Esophagus squamous epithelium (tissue), 5 donors: ENCODE data around the gene SMIM41. TPM values are rescaled to one million over a fixed set of nuclear protein-coding genes. Genes with fewer than 3 reads are reported as not detected.

Experiments
- DNase-seq: peaks from one replicate; lab custom pipeline; 2025; lab: John Stamatoyannopoulos, UW
- H3K27ac ChIP-seq, 4 donors: fragments of 200-600 bp; sonication (generic); one replicate each; pipeline ENCODE4 v1.5.1; 2016 to 2019; ENCODE audit warnings: mild to moderate bottlenecking in 1 of 4
- H3K27me3 ChIP-seq, 4 donors: fragments of 200-600 bp; sonication (generic); 1 replicate in 3 of 4; 2 replicates in 1 of 4; pipeline versions ENCODE4 v1.5.1 to v1.6.0; 2017 to 2021; ENCODE audit warnings: antibody characterized with exemption in 1 of 4
- H3K36me3 ChIP-seq, 3 donors: fragments of 200-600 bp; sonication (generic); one replicate each; pipeline ENCODE4 v1.5.1; 2016 to 2019
- H3K4me1 ChIP-seq, 3 donors: fragments of 200-600 bp; sonication (generic); one replicate each; pipeline ENCODE4 v1.5.1; 2017 to 2019
- H3K4me3 ChIP-seq, 4 donors: fragments of 200-600 bp; sonication (generic); 1 replicate in 3 of 4; 2 replicates in 1 of 4; pipeline ENCODE4 v1.5.1; 2016 to 2019; ENCODE audit warnings: mild to moderate bottlenecking in 2 of 4, moderate library complexity in 1 of 4
- H3K9me3 ChIP-seq, 3 donors: fragments of 200-600 bp; sonication (generic); one replicate each; pipeline ENCODE4 v1.5.1; 2016 to 2019
- POLR2A ChIP-seq, 4 donors: fragments of 450-650 bp; IDR thresholded peaks; one replicate each; pipeline ENCODE4 v1.6.1; 2017; ENCODE audit warnings: antibody characterized with exemption in 4 of 4, mild to moderate bottlenecking in 4 of 4, moderate library complexity in 3 of 4
- WGBS, 2 donors: methylation state at CpG; one replicate each; pipeline ENCODE4 v1.1.5; 2018; 5-methylcytosine and 5-hydroxymethylcytosine counted together
- intact Hi-C: fragments of 100-400 bp; cut with DNase I; formaldehyde crosslinking; loops from one replicate; pipeline ENCODE4 v1.15.0; 2022
- total RNA-seq, 4 donors: library from RNA; depleted of rRNA; stranded (reverse); fragments of >200 nt; gene quantifications; one replicate each; pipeline ENCODE4 v1.1.0, GENCODE V29; 2016
- TF ChIP-seq, protein P1 (sequence below), 6 experiments: fragments of 450-650 bp in 4 of 6; fragments of 200-600 bp in 2 of 6; sonication (generic) in 2 of 6; IDR thresholded peaks; one replicate each; pipeline ENCODE4 v1.5.1; 2016 to 2019; ENCODE audit warnings: antibody characterized with exemption in 6 of 6, mild to moderate bottlenecking in 4 of 6, moderate library complexity in 4 of 6
- donor health status: DM: yes; HTN: yes; CAD: no.

The SMIM41 gene
- total RNA-seq, 4 donors from 2014 or later, result 0.50 to 5.7 (median 1.8) TPM; not detected in 1

GRCh38 chr12:52139579-52140062 is 60.1 kb downstream of the SMIM41 start:
- TF ChIP-seq POLR2A (IDR thresholded peaks at IDR 0.05), result no peak
- TF ChIP-seq, protein P1, sequence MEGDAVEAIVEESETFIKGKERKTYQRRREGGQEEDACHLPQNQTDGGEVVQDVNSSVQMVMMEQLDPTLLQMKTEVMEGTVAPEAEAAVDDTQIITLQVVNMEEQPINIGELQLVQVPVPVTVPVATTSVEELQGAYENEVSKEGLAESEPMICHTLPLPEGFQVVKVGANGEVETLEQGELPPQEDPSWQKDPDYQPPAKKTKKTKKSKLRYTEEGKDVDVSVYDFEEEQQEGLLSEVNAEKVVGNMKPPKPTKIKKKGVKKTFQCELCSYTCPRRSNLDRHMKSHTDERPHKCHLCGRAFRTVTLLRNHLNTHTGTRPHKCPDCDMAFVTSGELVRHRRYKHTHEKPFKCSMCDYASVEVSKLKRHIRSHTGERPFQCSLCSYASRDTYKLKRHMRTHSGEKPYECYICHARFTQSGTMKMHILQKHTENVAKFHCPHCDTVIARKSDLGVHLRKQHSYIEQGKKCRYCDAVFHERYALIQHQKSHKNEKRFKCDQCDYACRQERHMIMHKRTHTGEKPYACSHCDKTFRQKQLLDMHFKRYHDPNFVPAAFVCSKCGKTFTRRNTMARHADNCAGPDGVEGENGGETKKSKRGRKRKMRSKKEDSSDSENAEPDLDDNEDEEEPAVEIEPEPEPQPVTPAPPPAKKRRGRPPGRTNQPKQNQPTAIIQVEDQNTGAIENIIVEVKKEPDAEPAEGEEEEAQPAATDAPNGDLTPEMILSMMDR (IDR thresholded peaks at IDR 0.05), result peak in 5 of 6 experiments; percentile 62 to 94 (median 83)
- Histone ChIP-seq H3K27ac (peak overlapping the region in 3 of 4 donors; percentile 25 to 99 (median 40)), H3K4me3 (no peak overlapping the region), H3K9me3 (no peaks in the 10 kb centered on the region), H3K4me1 (peaks cover 12 to 50% (median 14%) of the 10 kb centered on the region in 3 donors), H3K27me3 (peaks cover 0 to 5% (median 0%) of the 10 kb centered on the region in 4 donors), H3K36me3 (no peaks in the 10 kb centered on the region)
- 24 to 26% methylated on average over 2 to 5 of the region's 5 CpGs for WGBS, 2 donors
- no peak for DNase-seq
- intact Hi-C loops, result no loop called here

DNA sequence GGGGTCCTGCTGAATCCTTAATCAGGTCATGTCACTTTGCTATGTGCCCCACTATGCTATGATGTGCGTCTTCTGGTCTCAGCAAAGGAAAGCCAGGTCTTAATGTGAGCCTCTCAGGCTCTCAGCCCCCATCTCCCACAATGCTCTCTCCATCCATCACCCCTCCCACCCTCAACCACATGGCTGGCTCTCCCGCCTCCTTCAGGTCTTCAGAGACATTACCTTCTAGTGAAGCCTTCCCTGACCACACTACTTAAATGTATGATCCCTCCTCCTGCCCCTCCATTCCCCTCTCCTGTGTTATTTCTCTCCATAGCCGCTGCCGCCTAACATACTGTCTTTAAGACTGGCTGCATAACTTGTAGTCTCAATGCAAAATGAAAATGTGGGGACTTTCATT is 61.8 kb downstream of the SMIM41 start:
- intact Hi-C loops, result no loop called here
- TF ChIP-seq, protein P1 (IDR thresholded peaks at IDR 0.05), result peak in 1 of 6 experiments; percentile 17
- TF ChIP-seq POLR2A (IDR thresholded peaks at IDR 0.05), result no peak
- no peak for DNase-seq

DNA sequence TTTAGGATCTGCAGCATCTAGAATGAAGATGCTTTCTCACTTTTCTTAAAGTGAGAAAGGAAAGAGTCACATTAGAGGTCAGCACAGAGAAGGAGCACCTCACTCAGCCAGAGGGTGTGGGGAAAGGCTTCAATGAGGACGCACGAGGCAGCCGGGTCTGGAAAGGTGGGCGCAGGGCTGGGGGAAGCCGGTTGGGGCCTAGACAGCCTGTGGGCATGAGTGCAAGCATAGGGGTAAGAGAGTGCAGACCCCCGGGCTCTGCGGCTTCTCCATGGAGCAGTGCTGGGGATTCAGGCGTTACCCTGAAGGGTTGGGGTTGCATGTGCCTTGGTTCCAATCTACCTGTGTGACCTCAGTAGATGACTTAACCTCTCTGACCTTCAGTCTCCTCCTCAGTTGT is 62.4 kb downstream of the SMIM41 start:
- H3K9me3 ChIP-seq, result no peaks in the 10 kb centered on the region
- peaks cover 0 to 5% (median 0%) of the 10 kb centered on the region in 4 donors for H3K27me3 ChIP-seq
- TF ChIP-seq, protein P1 (IDR thresholded peaks at IDR 0.05), result no peak
- TF ChIP-seq POLR2A (IDR thresholded peaks at IDR 0.05), result no peak
- 94% methylated on average over 8 of the region's 8 CpGs for WGBS, 2 donors
- H3K27ac ChIP-seq, result peak overlapping the region in 2 of 4 donors; percentile 99
- peaks cover 32 to 73% (median 36%) of the 10 kb centered on the region in 3 donors for H3K4me1 ChIP-seq
- no peak overlapping the region for H3K4me3 ChIP-seq
- H3K36me3 ChIP-seq, result no peaks in the 10 kb centered on the region
- no peak for DNase-seq
- intact Hi-C loops, result no loop called here

More for the DNA sequence above, 61.8 kb downstream of the SMIM41 start:
- H3K4me3 ChIP-seq, result no peak overlapping the region
- peaks cover 0 to 5% (median 0%) of the 10 kb centered on the region in 4 donors for H3K27me3 ChIP-seq
- no peaks in the 10 kb centered on the region for H3K9me3 ChIP-seq
- H3K4me1 ChIP-seq, result peaks cover 26 to 67% (median 30%) of the 10 kb centered on the region in 3 donors
- H3K27ac ChIP-seq, result peak overlapping the region in 1 of 4 donors; percentile 99
- H3K36me3 ChIP-seq, result no peaks in the 10 kb centered on the region
- WGBS, 2 donors, result 93 to 94% methylated on average over 4 of the region's 4 CpGs

- Histone ChIP-seq H3K27ac (peak overlapping the region in 3 of 4 donors; percentile 99 to 100 (median 99)), H3K4me1 (peaks cover 37 to 78% (median 41%) of the 10 kb centered on the region in 3 donors), H3K27me3 (peaks cover 0 to 5% (median 0%) of the 10 kb centered on the region in 4 donors), H3K36me3 (no peaks in the 10 kb centered on the region), H3K4me3 (no peak overlapping the region), H3K9me3 (no peaks in the 10 kb centered on the region)
- no peak for TF ChIP-seq POLR2A (IDR thresholded peaks at IDR 0.05)
- TF ChIP-seq, protein P1 (IDR thresholded peaks at IDR 0.05), result no peak
- intact Hi-C loops, result no loop called here
- 67 to 76% methylated on average over 4 to 5 of the region's 5 CpGs for WGBS, 2 donors
- DNase-seq, result no peak
Measured at GRCh38 chr12:52142431-52142830, 62.9 kb downstream of the SMIM41 start.

GRCh38 chr12:52144512-52145227 is 65.2 kb downstream of the SMIM41 start:
- no peak overlapping the region for H3K4me3 ChIP-seq
- intact Hi-C loops, result no loop called here
- WGBS, 2 donors, result 65 to 66% methylated on average over 10 to 11 of the region's 16 CpGs
- no peaks in the 10 kb centered on the region for H3K27me3 ChIP-seq
- peaks cover 55 to 93% (median 59%) of the 10 kb centered on the region in 3 donors for H3K4me1 ChIP-seq
- no peak for DNase-seq
- peak overlapping the region; percentile 98 to 100 (median 99) for H3K27ac ChIP-seq
- no peaks in the 10 kb centered on the region for H3K9me3 ChIP-seq
- TF ChIP-seq, protein P1 (IDR thresholded peaks at IDR 0.05), result no peak
- no peak for TF ChIP-seq POLR2A (IDR thresholded peaks at IDR 0.05)
- no peaks in the 10 kb centered on the region for H3K36me3 ChIP-seq
